Right lobe of liver (tissue), 4 donors: ENCODE results near the gene SF1.
"Not testable (repeated sequence)": the region's sequence is repeated elsewhere in the genome, so short reads cannot be mapped to it uniquely, and the experiment has no call there.

ENCODE experiments used
- POLR2A ChIP-seq: fragments of 450-650 bp; IDR thresholded peaks from one replicate; pipeline ENCODE4 v1.6.1; 2017; ENCODE audit warnings: antibody characterized with exemption, mild to moderate bottlenecking
- TF ChIP-seq, protein P1 (sequence below), 4 donors: fragments of 200-600 bp in 3 of 4; fragments of 450-650 bp in 1 of 4; IDR thresholded peaks; one replicate each; pipeline versions ENCODE4 v1.5.1 to v1.8.0; 2016 to 2022; ENCODE audit warnings: antibody characterized with exemption in 4 of 4, mild to moderate bottlenecking in 2 of 4
- donor health status: DM: no; HTN: no; CAD: no.
- donor health status: DM: no; HTN: no; CAD: no.
- donor health status: DM: no; HTN: yes; CAD: no.

DNA sequence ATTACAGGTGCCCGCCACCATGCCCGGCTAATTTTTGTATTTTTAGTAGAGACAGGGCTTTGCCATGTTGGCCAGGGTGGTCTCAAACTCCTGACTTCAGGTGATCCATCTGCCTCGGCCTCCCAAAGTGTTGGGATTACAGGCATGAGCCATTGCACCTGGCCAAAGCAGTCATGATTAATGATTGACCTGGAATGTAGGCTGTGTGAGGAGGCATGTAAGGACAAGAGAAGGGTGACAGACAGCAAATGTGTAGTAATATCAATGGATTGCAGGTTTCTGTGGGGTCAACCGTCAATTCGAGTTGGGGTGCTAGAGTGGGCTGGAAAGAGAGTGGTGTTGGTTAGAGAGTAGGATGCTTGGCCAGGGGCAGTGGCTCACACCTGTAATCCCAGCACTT is 37.1 kb upstream of the SF1 start:
- TF ChIP-seq, protein P1, sequence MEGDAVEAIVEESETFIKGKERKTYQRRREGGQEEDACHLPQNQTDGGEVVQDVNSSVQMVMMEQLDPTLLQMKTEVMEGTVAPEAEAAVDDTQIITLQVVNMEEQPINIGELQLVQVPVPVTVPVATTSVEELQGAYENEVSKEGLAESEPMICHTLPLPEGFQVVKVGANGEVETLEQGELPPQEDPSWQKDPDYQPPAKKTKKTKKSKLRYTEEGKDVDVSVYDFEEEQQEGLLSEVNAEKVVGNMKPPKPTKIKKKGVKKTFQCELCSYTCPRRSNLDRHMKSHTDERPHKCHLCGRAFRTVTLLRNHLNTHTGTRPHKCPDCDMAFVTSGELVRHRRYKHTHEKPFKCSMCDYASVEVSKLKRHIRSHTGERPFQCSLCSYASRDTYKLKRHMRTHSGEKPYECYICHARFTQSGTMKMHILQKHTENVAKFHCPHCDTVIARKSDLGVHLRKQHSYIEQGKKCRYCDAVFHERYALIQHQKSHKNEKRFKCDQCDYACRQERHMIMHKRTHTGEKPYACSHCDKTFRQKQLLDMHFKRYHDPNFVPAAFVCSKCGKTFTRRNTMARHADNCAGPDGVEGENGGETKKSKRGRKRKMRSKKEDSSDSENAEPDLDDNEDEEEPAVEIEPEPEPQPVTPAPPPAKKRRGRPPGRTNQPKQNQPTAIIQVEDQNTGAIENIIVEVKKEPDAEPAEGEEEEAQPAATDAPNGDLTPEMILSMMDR (IDR thresholded peaks at IDR 0.05), result not testable (repeated sequence)
- TF ChIP-seq POLR2A, result not testable (repeated sequence)
